AG20443 (cell line): ENCODE data around the gene ELMO3.

ENCODE experiments used
- DNase-seq: peaks from one replicate; pipeline ENCODE4 v3.0.0; 2012; ENCODE audit warnings: low spot score, mixed read lengths

Gene ELMO3

GRCh38 chr16:67199011-67199807 is at the start of gene ELMO3:
Gene ELMO3 (plus strand): TSS chr16:67199131. CDS start chr16:67199327, 196 bp downstream.
- DNase-seq, result peak; percentile 31

GRCh38 chr16:67149276-67150046 is 49.5 kb upstream of the ELMO3 start:
- DNase-seq, result no peak

- DNase-seq, result peak; percentile 86
These were observed 48.7 kb upstream of the ELMO3 start for GRCh38 chr16:67150047-67150832.

GRCh38 chr16:67150833-67151396 is 48.0 kb upstream of the ELMO3 start, which contains the start of gene B3GNT9:
Gene B3GNT9 (minus strand): TSS chr16:67150998. CDS start chr16:67150485, 513 bp downstream.
- DNase-seq, result peak; percentile 95

- DNase-seq, result no peak
These were observed 47.4 kb upstream of the ELMO3 start for GRCh38 chr16:67151431-67152097.

- DNase-seq, result no peak
These were observed 44.2 kb upstream of the ELMO3 start for GRCh38 chr16:67154578-67155294.

- peak; percentile 94 for DNase-seq
These were observed 43.4 kb upstream of the ELMO3 start for GRCh38 chr16:67155295-67156142.

- DNase-seq, result no peak
These were observed 42.6 kb upstream of the ELMO3 start for GRCh38 chr16:67156143-67156844.

GRCh38 chr16:67157106-67157748 is 41.7 kb upstream of the ELMO3 start:
- DNase-seq, result no peak

- no peak for DNase-seq
These were observed 40.9 kb upstream of the ELMO3 start for GRCh38 chr16:67157892-67158635.

GRCh38 chr16:67158637-67159600 is 40.0 kb upstream of the ELMO3 start:
- DNase-seq, result peak; percentile 43

GRCh38 chr16:67161595-67162058 is 37.3 kb upstream of the ELMO3 start:
- no peak for DNase-seq

- DNase-seq, result no peak
These were observed 36.3 kb upstream of the ELMO3 start for GRCh38 chr16:67162506-67163163.

- DNase-seq, result no peak
These were observed 35.5 kb upstream of the ELMO3 start for GRCh38 chr16:67163164-67163998.

GRCh38 chr16:67163999-67164558 is 34.9 kb upstream of the ELMO3 start:
- no peak for DNase-seq
